Hepatocyte (in vitro differentiated cells): ENCODE measurements around the gene VWA5B1.

Source experiments
- EZH2 ChIP-seq: fragments of 200-600 bp; sonication (generic); IDR thresholded peaks from 2 replicates; pipeline ENCODE4 v1.6.1; 2016; ENCODE audit warnings: antibody characterized with exemption, mild to moderate bottlenecking, borderline replicate concordance
- EZH2phosphoT487 ChIP-seq: fragments of 200-600 bp; sonication (generic); IDR thresholded peaks from one replicate; pipeline ENCODE4 v1.6.1; 2018; ENCODE audit warnings: antibody characterized with exemption, mild to moderate bottlenecking, low read depth, moderate library complexity; ENCODE audit not compliant: unreplicated experiment, severe bottlenecking
- TF ChIP-seq, protein P1 (sequence below): fragments of 200-600 bp; sonication (generic); IDR thresholded peaks from 2 replicates; pipeline ENCODE4 v1.5.1; 2016; ENCODE audit warnings: antibody characterized with exemption, mild to moderate bottlenecking; ENCODE audit not compliant: poor library complexity

DNA sequence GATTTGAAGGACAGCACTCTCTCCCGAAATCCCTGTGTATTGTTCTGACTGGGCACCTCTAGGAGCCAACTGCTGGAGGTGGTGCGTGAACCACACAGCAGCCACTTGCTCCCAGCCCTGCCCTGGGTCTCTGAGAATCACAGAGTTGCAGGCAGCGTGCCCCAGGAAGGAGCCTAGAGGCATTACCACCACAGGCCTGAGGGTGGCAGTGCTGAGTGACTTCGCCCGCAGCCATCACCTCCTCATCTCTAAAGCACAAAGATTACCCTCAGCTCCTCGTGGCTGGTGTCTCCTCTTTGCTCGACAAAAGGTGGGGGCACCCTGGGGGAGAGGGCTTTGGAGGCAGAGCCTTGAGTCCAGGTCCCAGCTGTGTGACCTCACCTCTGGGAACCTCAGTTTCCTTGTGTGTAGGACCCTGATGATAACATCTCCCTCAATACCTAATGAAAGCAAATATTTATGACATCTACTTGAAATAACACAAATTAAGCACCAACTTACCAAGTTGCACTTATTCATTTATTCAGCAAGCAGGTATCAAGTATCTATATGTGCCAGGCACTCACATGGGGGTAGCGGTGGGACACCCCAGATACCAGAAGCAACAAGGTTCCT lies 86.3 kb downstream of the VWA5B1 start:
- no peak for TF ChIP-seq EZH2
- TF ChIP-seq, protein P1, sequence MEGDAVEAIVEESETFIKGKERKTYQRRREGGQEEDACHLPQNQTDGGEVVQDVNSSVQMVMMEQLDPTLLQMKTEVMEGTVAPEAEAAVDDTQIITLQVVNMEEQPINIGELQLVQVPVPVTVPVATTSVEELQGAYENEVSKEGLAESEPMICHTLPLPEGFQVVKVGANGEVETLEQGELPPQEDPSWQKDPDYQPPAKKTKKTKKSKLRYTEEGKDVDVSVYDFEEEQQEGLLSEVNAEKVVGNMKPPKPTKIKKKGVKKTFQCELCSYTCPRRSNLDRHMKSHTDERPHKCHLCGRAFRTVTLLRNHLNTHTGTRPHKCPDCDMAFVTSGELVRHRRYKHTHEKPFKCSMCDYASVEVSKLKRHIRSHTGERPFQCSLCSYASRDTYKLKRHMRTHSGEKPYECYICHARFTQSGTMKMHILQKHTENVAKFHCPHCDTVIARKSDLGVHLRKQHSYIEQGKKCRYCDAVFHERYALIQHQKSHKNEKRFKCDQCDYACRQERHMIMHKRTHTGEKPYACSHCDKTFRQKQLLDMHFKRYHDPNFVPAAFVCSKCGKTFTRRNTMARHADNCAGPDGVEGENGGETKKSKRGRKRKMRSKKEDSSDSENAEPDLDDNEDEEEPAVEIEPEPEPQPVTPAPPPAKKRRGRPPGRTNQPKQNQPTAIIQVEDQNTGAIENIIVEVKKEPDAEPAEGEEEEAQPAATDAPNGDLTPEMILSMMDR = peak; percentile 56
- TF ChIP-seq EZH2phosphoT487 = no peak
